H1 (cell line): ENCODE data around the gene STAT2. TPM values are rescaled to one million over a fixed set of nuclear protein-coding genes. Genes with fewer than 3 reads are reported as not detected.

ENCODE experiments used
- CTCF ChIA-PET: fragments of 300-600 bp; sonication (Branson Sonifier 250); formaldehyde crosslinking; loops from one replicate; lab custom pipeline; 2021; ENCODE audit not compliant: partially characterized antibody; lab: Charles Lee
- POLR2A ChIA-PET: fragments of 300-600 bp; sonication (Branson Sonifier 250); formaldehyde crosslinking; loops from one replicate; lab custom pipeline; 2021; ENCODE audit warnings: inconsistent platforms; ENCODE audit not compliant: partially characterized antibody; lab: Charles Lee
- DNase-seq, 2 experiments: peaks; one replicate each; pipeline versions ENCODE4 v3.0.0 to v3.0.0-alpha.2; 2010 to 2022; ENCODE audit warnings: low spot score in 2 of 2, low read depth in 1 of 2, mixed read lengths in 1 of 2
- FAIRE-seq: peaks from 2 replicates; lab custom pipeline; 2011; peaks lifted over from hg19 to GRCh38; lab: Jason Lieb, UNC
- H2AFZ ChIP-seq: 2 replicates; pipeline ENCODE4 v1.8.1; 2012; ENCODE audit warnings: low read length, inconsistent platforms
- H2AK5ac ChIP-seq: 2 replicates; pipeline ENCODE4 v1.6.1; 2013; ENCODE audit warnings: low read depth, low read length
- H2BK120ac ChIP-seq: replicated peaks from 2 replicates; pipeline ENCODE3; 2013; ENCODE audit warnings: low read depth, low read length, inconsistent platforms
- H2BK12ac ChIP-seq: 2 replicates; pipeline ENCODE4 v1.6.1; 2013; ENCODE audit warnings: low read depth, low read length
- H2BK15ac ChIP-seq: 2 replicates; pipeline ENCODE4 v1.6.1; 2013; ENCODE audit warnings: low read length
- H2BK20ac ChIP-seq: 2 replicates; pipeline ENCODE4 v1.6.1; 2013; ENCODE audit warnings: low read length
- H2BK5ac ChIP-seq: 2 replicates; pipeline ENCODE4 v1.6.1; 2013; ENCODE audit warnings: low read depth, low read length
- H3K14ac ChIP-seq: 2 replicates; pipeline ENCODE4 v1.6.1; 2013; ENCODE audit warnings: inconsistent platforms; ENCODE audit not compliant: insufficient read length
- H3K18ac ChIP-seq: 2 replicates; pipeline ENCODE4 v1.6.1; 2013; ENCODE audit warnings: low read length; ENCODE audit errors: extremely low read depth
- H3K23ac ChIP-seq: 2 replicates; pipeline ENCODE4 v1.6.1; 2013; ENCODE audit warnings: inconsistent platforms; ENCODE audit not compliant: insufficient read length
- H3K23me2 ChIP-seq: 2 replicates; pipeline ENCODE4 v1.6.1; 2013; ENCODE audit warnings: low read depth, low read length
- H3K27ac ChIP-seq: 2 replicates; pipeline ENCODE4 v1.6.1; 2011; ENCODE audit warnings: low read depth, low read length, inconsistent platforms
- H3K27me3 ChIP-seq, 4 experiments: replicated peaks in 1 of 4; 1 replicate in 1 of 4; 2 replicates in 3 of 4; pipeline versions ENCODE4 v1.6.1 to v1.8.1; 2011 to 2013; ENCODE audit warnings: low read length in 3 of 4, mild to moderate bottlenecking in 3 of 4, inconsistent platforms in 2 of 4, mixed read lengths in 2 of 4, moderate library complexity in 1 of 4; ENCODE audit not compliant: control insufficient read depth in 3 of 4, insufficient read depth in 3 of 4; ENCODE audit errors: extremely low read depth in 1 of 4
- H3K36me3 ChIP-seq, 4 experiments: 2 replicates each; pipeline versions ENCODE4 v1.6.1 to v1.8.1; 2011 to 2013; ENCODE audit warnings: mild to moderate bottlenecking in 4 of 4, low read length in 3 of 4, moderate library complexity in 2 of 4, control low read depth in 1 of 4, inconsistent platforms in 1 of 4; ENCODE audit not compliant: insufficient read depth in 4 of 4, control insufficient read depth in 2 of 4
- H3K4ac ChIP-seq: replicated peaks from 2 replicates; pipeline ENCODE3; 2013; ENCODE audit warnings: low read length, low read depth, mixed read lengths, inconsistent platforms; ENCODE audit not compliant: insufficient read length
- H3K4me1 ChIP-seq, 4 experiments: replicated peaks in 1 of 4; 1 replicate in 1 of 4; 2 replicates in 3 of 4; pipeline versions ENCODE4 v1.6.1 to v1.8.1; 2011 to 2013; ENCODE audit warnings: low read length in 3 of 4, inconsistent platforms in 2 of 4, mixed read lengths in 1 of 4; ENCODE audit not compliant: insufficient read depth in 4 of 4, control insufficient read depth in 3 of 4
- H3K4me2 ChIP-seq, 2 experiments: 2 replicates each; pipeline versions ENCODE4 v1.6.1 to v1.8.1; 2011 to 2013; ENCODE audit warnings: low read depth in 2 of 2, low read length in 2 of 2, control low read depth in 1 of 2, inconsistent platforms in 1 of 2, mild to moderate bottlenecking in 1 of 2; ENCODE audit not compliant: insufficient read depth in 1 of 2
- H3K4me3 ChIP-seq, 4 experiments: fragments of 200-600, 300-600 bp in 1 of 4; sonication (generic), shearing (Covaris generic), sonication (Bioruptor Twin) in 1 of 4; 2 replicates each; pipeline versions ENCODE4 v1.5.1 to v1.8.1; 2011 to 2016; ENCODE audit warnings: low read length in 4 of 4, low read depth in 3 of 4, control low read depth in 2 of 4, inconsistent platforms in 2 of 4, mild to moderate bottlenecking in 2 of 4, mixed read lengths in 1 of 4, moderate library complexity in 1 of 4; ENCODE audit not compliant: insufficient read depth in 2 of 4; ENCODE audit errors: extremely low read depth in 1 of 4
- H3K56ac ChIP-seq: replicated peaks from 2 replicates; pipeline ENCODE3; 2013; ENCODE audit warnings: low read depth, mild to moderate bottlenecking, mixed read lengths, low read length, inconsistent platforms; ENCODE audit not compliant: insufficient read length
- H3K79me1 ChIP-seq: 2 replicates; pipeline ENCODE4 v1.6.1; 2013; ENCODE audit warnings: low read depth, low read length, control low read depth
- H3K79me2 ChIP-seq, 2 experiments: 2 replicates each; pipeline versions ENCODE4 v1.6.1 to v1.8.1; 2012 to 2013; ENCODE audit warnings: low read length in 2 of 2, mild to moderate bottlenecking in 2 of 2, inconsistent platforms in 1 of 2; ENCODE audit not compliant: insufficient read depth in 2 of 2, control insufficient read depth in 1 of 2
- H3K9ac ChIP-seq, 4 experiments: replicated peaks in 1 of 4; 1 replicate in 1 of 4; 2 replicates in 3 of 4; pipeline versions ENCODE4 v1.6.1 to v1.8.1; 2011 to 2013; ENCODE audit warnings: low read depth in 3 of 4, low read length in 3 of 4, control low read depth in 2 of 4, mild to moderate bottlenecking in 2 of 4, moderate library complexity in 2 of 4, inconsistent platforms in 1 of 4; ENCODE audit errors: extremely low read depth in 1 of 4
- H3K9me3 ChIP-seq, 2 experiments: 2 replicates each; pipeline versions ENCODE4 v1.6.1 to v1.8.1; 2012 to 2013; ENCODE audit warnings: mild to moderate bottlenecking in 2 of 2, moderate library complexity in 2 of 2, control low read depth in 1 of 2, inconsistent platforms in 1 of 2, low read depth in 1 of 2, low read length in 1 of 2, mixed read lengths in 1 of 2; ENCODE audit not compliant: insufficient read depth in 2 of 2
- H4K20me1 ChIP-seq, 2 experiments: replicated peaks in 1 of 2; 2 replicates each; pipeline versions ENCODE3 to v1.8.1; 2011 to 2013; ENCODE audit warnings: inconsistent platforms in 2 of 2, low read length in 2 of 2, mild to moderate bottlenecking in 1 of 2; ENCODE audit not compliant: insufficient read depth in 2 of 2, control insufficient read depth in 1 of 2
- H4K5ac ChIP-seq: 2 replicates; pipeline ENCODE4 v1.6.1; 2013; ENCODE audit warnings: low read length, low read depth, mixed read lengths, inconsistent platforms; ENCODE audit not compliant: insufficient read length
- H4K8ac ChIP-seq: 2 replicates; pipeline ENCODE4 v1.8.0; 2013; ENCODE audit warnings: mild to moderate bottlenecking, moderate library complexity, low read length, inconsistent platforms; ENCODE audit not compliant: insufficient read depth; ENCODE audit errors: extremely low read depth
- H4K91ac ChIP-seq: replicated peaks from 2 replicates; pipeline ENCODE3; 2013; ENCODE audit warnings: low read length, mixed read lengths, inconsistent platforms; ENCODE audit not compliant: insufficient read length
- BCL11A ChIP-seq, 2 experiments: IDR thresholded peaks; one replicate each; pipeline ENCODE4 v1.6.1; 2011; ENCODE audit warnings: low read depth in 2 of 2, low read length in 2 of 2, mild to moderate bottlenecking in 2 of 2
- KDM1A ChIP-seq: fragments of 200-600, 300-600 bp; sonication (generic); IDR thresholded peaks from 2 replicates; pipeline ENCODE4 v1.7.1; 2016; ENCODE audit warnings: mild to moderate bottlenecking, low read length, borderline replicate concordance
- PHF8 ChIP-seq: fragments of 200-600 bp; sonication (generic); conservative IDR thresholded peaks from 2 replicates; pipeline ENCODE4 v1.7.1; 2012; ENCODE audit warnings: low read depth, mild to moderate bottlenecking, inconsistent platforms, low read length, moderate library complexity
- POLR2A ChIP-seq, 2 experiments: IDR thresholded peaks; 1 replicate in 1 of 2; 2 replicates in 1 of 2; pipeline ENCODE4 v1.6.1; 2011; ENCODE audit warnings: low read depth in 2 of 2, low read length in 2 of 2, mild to moderate bottlenecking in 2 of 2; ENCODE audit errors: control extremely low read depth in 1 of 2
- POLR2AphosphoS5 ChIP-seq: IDR thresholded peaks from 2 replicates; pipeline ENCODE4 v1.6.1; 2011; ENCODE audit warnings: low read depth, low read length
- SIN3A ChIP-seq, 2 experiments: IDR thresholded peaks in 1 of 2; conservative IDR thresholded peaks in 1 of 2; 2 replicates each; pipeline ENCODE4 v1.6.1; 2011 to 2012; ENCODE audit warnings: low read length in 2 of 2, improper control_type of control experiment in 1 of 2, low read depth in 1 of 2, mild to moderate bottlenecking in 1 of 2
- SIRT6 ChIP-seq: IDR thresholded peaks from one replicate; pipeline ENCODE4 v1.7.1; 2012; ENCODE audit warnings: low read length, inconsistent platforms
- TCF12 ChIP-seq: IDR thresholded peaks from 2 replicates; pipeline ENCODE4 v1.6.1; 2011; ENCODE audit warnings: low read depth, mild to moderate bottlenecking, low read length
- WGBS, 2 experiments: shearing (Covaris generic) in 1 of 2; methylation state at CpG; one replicate each; pipeline versions ENCODE4 v1.1.6 to v1.1.7; 2013 to 2015; ENCODE audit warnings: low lambda C conversion rate in 2 of 2, mixed read lengths in 2 of 2, inconsistent platforms in 1 of 2, low coverage in 1 of 2, missing lambda C conversion rate in 1 of 2; ENCODE audit not compliant: insufficient replicate concordance in 2 of 2, insufficient coverage in 1 of 2, insufficient read length in 1 of 2; ENCODE audit errors: extremely low coverage in 1 of 2, missing lambda C conversion rate in 1 of 2; 5-methylcytosine and 5-hydroxymethylcytosine counted together
- polyA plus RNA-seq, 7 experiments: library from polyadenylated mRNA; depleted of rRNA in 3 of 7; stranded (reverse) in 5 of 7; unstranded in 2 of 7; fragments of >200 nt in 5 of 7; fragments of 200-250 nt in 2 of 7; gene quantifications; 1 replicate in 5 of 7; 2 replicates in 1 of 7; 4 replicates in 1 of 7; pipeline versions ENCODE4 v1.2.1 to v1.2.3, GENCODE V29; 2011 to 2013; ENCODE audit warnings: missing spikeins in 2 of 7, mixed read lengths in 2 of 7
- total RNA-seq: library from RNA; stranded (reverse); fragmentation: NEBNext Ultra II Directional; extraction: Animal tissue kit (Norgen Biotek cat#: 25700); gene quantifications from 2 replicates; pipeline ENCODE4 v1.2.1, GENCODE V29; 2021
- TF ChIP-seq, protein P1 (sequence below): IDR thresholded peaks from 2 replicates; pipeline ENCODE4 v1.6.1; 2012; ENCODE audit warnings: inconsistent platforms

The STAT2 gene
- total and polyA plus RNA-seq, 2 of the 8 experiments (the other 6 are each of a cell fraction or from before 2014, with no cell fraction given) = 37.1 to 44.7 TPM

DNA sequence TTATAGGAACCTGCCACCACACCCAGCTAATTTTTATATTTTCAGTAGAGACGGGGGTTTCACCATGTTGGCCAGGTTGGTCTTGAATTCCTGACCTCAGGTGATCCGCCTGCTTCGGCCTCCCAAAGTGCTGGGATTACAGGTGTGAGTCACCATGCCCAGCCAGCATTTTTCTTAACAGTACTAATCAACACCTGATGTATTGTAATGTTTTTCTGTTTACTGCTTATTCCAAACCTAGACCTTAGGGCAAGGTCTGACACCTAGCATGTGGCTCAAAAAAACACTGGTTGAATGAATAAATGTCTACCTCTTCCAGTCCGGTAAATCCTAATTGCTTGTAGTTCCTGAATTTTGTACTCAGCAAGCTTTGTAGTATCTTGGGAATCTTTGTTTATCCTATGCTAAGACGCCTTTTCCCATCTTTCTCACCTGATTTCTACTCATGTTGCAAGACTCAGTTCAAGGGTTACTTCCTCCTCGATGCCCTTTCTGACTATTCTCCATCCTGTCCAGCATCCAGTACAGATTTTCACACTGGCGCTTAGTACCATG lies 28.9 kb downstream of the STAT2 start:
- Histone ChIP-seq H3K9ac (no peak overlapping the region), H3K4me2 (no peak overlapping the region), H4K91ac (no peak overlapping the region), H3K79me2 (no peaks in the 10 kb centered on the region), H2AK5ac (no peak overlapping the region), H3K36me3 (peaks cover 0 to 2% (median 0%) of the 10 kb centered on the region in 4 experiments; a peak in 1 of 8 replicates), H3K79me1 (no peaks in the 10 kb centered on the region), H2BK12ac (no peak overlapping the region), H2BK120ac (no peak overlapping the region), H3K23me2 (peaks cover 7% of the 10 kb centered on the region; the same call in 1 of the 2 replicates), H4K5ac (no peak overlapping the region), H2BK15ac (no peak overlapping the region), H3K56ac (no peak overlapping the region), H3K23ac (no peak overlapping the region), H3K27ac (no peak overlapping the region), H3K4me1 (peaks cover 0 to 10% (median 5%) of the 10 kb centered on the region in 4 experiments; a peak in 6 of 7 replicates), H3K14ac (no peak overlapping the region), H3K27me3 (no peaks in the 10 kb centered on the region), H3K9me3 (no peaks in the 10 kb centered on the region), H3K4me3 (no peak overlapping the region), H3K18ac (no peak overlapping the region), H2BK5ac (no peak overlapping the region), H3K4ac (no peak overlapping the region), H2AFZ (no peak overlapping the region), H2BK20ac (no peak overlapping the region), H4K8ac (no peak overlapping the region), H4K20me1 (no peaks in the 10 kb centered on the region)
- CTCF ChIA-PET = interaction anchor here (0.6 to 7.2 kb wide), 5 partner anchors 14 to 1218 kb away, joined by 3 to 38 read pairs (median 3); partner anchors contain the start of genes CNPY2 and RNF41
- no peak for TF ChIP-seq TCF12
- no peak for TF ChIP-seq BCL11A (IDR thresholded peaks at IDR 0.05; ENCODE audit: low read depth in 2 of 2, low read length in 2 of 2)
- TF ChIP-seq KDM1A = no peak
- no peak for TF ChIP-seq POLR2AphosphoS5
- no peak for TF ChIP-seq PHF8
- no peak for TF ChIP-seq SIRT6
- no peak for TF ChIP-seq SIN3A (conservative IDR thresholded peaks at IDR 0.05 in 1 of 2, IDR thresholded peaks at IDR 0.05 in 1 of 2; ENCODE audit: low read depth in 1 of 2, low read length in 2 of 2)
- TF ChIP-seq, protein P1, sequence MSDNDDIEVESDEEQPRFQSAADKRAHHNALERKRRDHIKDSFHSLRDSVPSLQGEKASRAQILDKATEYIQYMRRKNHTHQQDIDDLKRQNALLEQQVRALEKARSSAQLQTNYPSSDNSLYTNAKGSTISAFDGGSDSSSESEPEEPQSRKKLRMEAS = no peak
- TF ChIP-seq POLR2A (IDR thresholded peaks at IDR 0.05; ENCODE audit: control extremely low read depth in 1 of 2, low read depth in 2 of 2, low read length in 2 of 2) = no peak
- FAIRE-seq (no peak), DNase-seq (no peak)
- POLR2A ChIA-PET = interaction anchor here (0.9 to 1.1 kb wide), 2 partner anchors 9 to 15 kb away, joined by 3 read pairs; partner anchors contain the start of gene CNPY2
- WGBS, 2 experiments = 85% methylated on average over 7 of the region's 7 CpGs; no CpG with 5 or more reads in 1 of the 2 experiments
